Ovary (tissue), 3 donors: ENCODE results near the gene FBP1.

ENCODE experiments used
- CTCF ChIP-seq, 3 donors: fragments of 450-650 bp in 2 of 3; fragments of 200-600 bp in 1 of 3; IDR thresholded peaks; one replicate each; pipeline versions ENCODE4 v1.5.1 to v1.8.0; 2016 to 2022; ENCODE audit warnings: antibody characterized with exemption in 3 of 3, mild to moderate bottlenecking in 1 of 3
- EP300 ChIP-seq: sonication (generic); formaldehyde crosslinking; IDR thresholded peaks from one replicate; pipeline ENCODE4 v1.6.1; 2017; ENCODE audit warnings: antibody characterized with exemption
- POLR2A ChIP-seq: fragments of 450-650 bp; IDR thresholded peaks from one replicate; pipeline ENCODE4 v1.6.1; 2017; ENCODE audit warnings: antibody characterized with exemption, mild to moderate bottlenecking, moderate library complexity
- donor health status: DM: no; HTN: no; CAD: no.

GRCh38 chr9:94631599-94631998 lies 7.7 kb downstream of the FBP1 start:
- TF ChIP-seq CTCF (IDR thresholded peaks at IDR 0.05) (no peak), POLR2A (no peak), EP300 (no peak)
